Retinal pigment epithelial cell (primary cell): Measurements from ENCODE around the gene TSPAN15.

Source experiments
- DNase-seq: peaks from one replicate; pipeline ENCODE4 v3.0.0-alpha.2; 2010; ENCODE audit warnings: low read depth
- H3K4me3 ChIP-seq: 2 replicates; pipeline ENCODE4 v1.5.1; 2011; ENCODE audit warnings: mild to moderate bottlenecking, low read length, control low read depth, moderate library complexity
- CTCF ChIP-seq: conservative IDR thresholded peaks from 2 replicates; pipeline ENCODE4 v1.5.1; 2011; ENCODE audit warnings: low read depth, low read length, control low read depth, inconsistent platforms

Gene TSPAN15

GRCh38 chr10:69470463-69471384 lies 19.5 kb downstream of the TSPAN15 start:
- no peak for DNase-seq
- no peak for TF ChIP-seq CTCF
- H3K4me3 ChIP-seq: no peak overlapping the region

GRCh38 chr10:69472142-69472541 lies 20.9 kb downstream of the TSPAN15 start:
- no peak overlapping the region for H3K4me3 ChIP-seq
- no peak for DNase-seq
- TF ChIP-seq CTCF: no peak

GRCh38 chr10:69472544-69472943 lies 21.3 kb downstream of the TSPAN15 start:
- no peak for DNase-seq
- no peak overlapping the region for H3K4me3 ChIP-seq
- TF ChIP-seq CTCF: no peak

- H3K4me3 ChIP-seq: no peak overlapping the region
- TF ChIP-seq CTCF: no peak
- DNase-seq: no peak
Observed at GRCh38 chr10:69473304-69473990, 22.2 kb downstream of the TSPAN15 start.

GRCh38 chr10:69474742-69475432 lies 23.6 kb downstream of the TSPAN15 start:
- no peak for TF ChIP-seq CTCF
- DNase-seq: peak; percentile 90
- H3K4me3 ChIP-seq: no peak overlapping the region

- H3K4me3 ChIP-seq: no peak overlapping the region
- no peak for TF ChIP-seq CTCF
- DNase-seq: no peak
Observed at GRCh38 chr10:69475433-69475830, 24.2 kb downstream of the TSPAN15 start.
